ENCODE data around the gene HHATL. TPM values are rescaled to one million over a fixed set of nuclear protein-coding genes. Genes with fewer than 3 reads are reported as not detected.

The HHATL gene
- polyA plus RNA-seq, 1 experiment = not detected

- Histone ChIP-seq H3K4me3 (ENCODE audit: low read depth, low read length) (no peak overlapping the region), H3K36me3 (ENCODE audit: control insufficient read depth, insufficient read depth, low read length) (no peaks in the 10 kb centered on the region), H3K27me3 (ENCODE audit: control insufficient read depth, insufficient read depth, low read length) (peaks cover 2% of the 10 kb centered on the region; the same call in 1 of the 2 replicates)
- CTCF ChIA-PET = no interaction called here
- POLR2A ChIA-PET = no interaction called here
- no peak for DNase-seq (ENCODE audit: low read depth)
- TF ChIP-seq CTCF (IDR thresholded peaks at IDR 0.05; ENCODE audit: insufficient read depth, low read depth, low read length) = no peak
These were observed 1.1 kb upstream of the HHATL start for GRCh38 chr3:42703695-42704025.

GRCh38 chr3:42702982-42703694 is 540 bp upstream of the HHATL start:
- TF ChIP-seq CTCF (IDR thresholded peaks at IDR 0.05; ENCODE audit: insufficient read depth, low read depth, low read length) = no peak
- no peak for DNase-seq (ENCODE audit: low read depth)
- Histone ChIP-seq H3K36me3 (ENCODE audit: control insufficient read depth, insufficient read depth, low read length) (no peaks in the 10 kb centered on the region), H3K4me3 (ENCODE audit: low read depth, low read length) (no peak overlapping the region), H3K27me3 (ENCODE audit: control insufficient read depth, insufficient read depth, low read length) (peaks cover 2% of the 10 kb centered on the region; the same call in 1 of the 2 replicates)
- ChIA-PET CTCF (no interaction called here), POLR2A (no interaction called here)

- TF ChIP-seq CTCF (IDR thresholded peaks at IDR 0.05; ENCODE audit: insufficient read depth, low read depth, low read length) = no peak
- H3K27me3 ChIP-seq (ENCODE audit: control insufficient read depth, insufficient read depth, low read length) = no peaks in the 10 kb centered on the region
- H3K4me3 ChIP-seq (ENCODE audit: low read depth, low read length) = no peak overlapping the region
- POLR2A ChIA-PET = no interaction called here
- no peak for DNase-seq (ENCODE audit: low read depth)
- H3K36me3 ChIP-seq (ENCODE audit: control insufficient read depth, insufficient read depth, low read length) = no peaks in the 10 kb centered on the region
- CTCF ChIA-PET = interaction anchor here (1.1 kb wide), 1 partner anchor 8 kb away, joined by 3 read pairs; no protein-coding TSS in a partner anchor
These were observed 1.1 kb downstream of the HHATL start for GRCh38 chr3:42701371-42702065.

GRCh38 chr3:42700366-42701288 is 2.0 kb downstream of the HHATL start:
- CTCF ChIA-PET = interaction anchor here (0.6 to 1.1 kb wide), 2 partner anchors 9 kb away, joined by 3 read pairs; no protein-coding TSS in a partner anchor
- H3K27me3 ChIP-seq (ENCODE audit: control insufficient read depth, insufficient read depth, low read length) = no peaks in the 10 kb centered on the region; the same call in 1 of the 2 replicates
- no peak overlapping the region for H3K4me3 ChIP-seq (ENCODE audit: low read depth, low read length)
- no peak for TF ChIP-seq CTCF (IDR thresholded peaks at IDR 0.05; ENCODE audit: insufficient read depth, low read depth, low read length)
- no peaks in the 10 kb centered on the region for H3K36me3 ChIP-seq (ENCODE audit: control insufficient read depth, insufficient read depth, low read length)
- DNase-seq (ENCODE audit: low read depth) = no peak
- POLR2A ChIA-PET = interaction anchor here (0.5 kb wide), 1 partner anchor 100 kb away, joined by 3 read pairs; no protein-coding TSS in a partner anchor

Data from BJ (cell line).